ENCODE measurements around the gene ENTPD2. TPM values are rescaled to one million over a fixed set of nuclear protein-coding genes. Genes with fewer than 3 reads are reported as not detected.
A peak's percentile ranks its signal among the peaks of the same experiment; 100 is the strongest.

ENTPD2 gene
- total and polyA plus RNA-seq, 10 of the 15 experiments (the other 5 are each of a cell fraction or from before 2014, with no cell fraction given): 0.15 to 1.8 (median 0.65) TPM; not detected in 2

DNA sequence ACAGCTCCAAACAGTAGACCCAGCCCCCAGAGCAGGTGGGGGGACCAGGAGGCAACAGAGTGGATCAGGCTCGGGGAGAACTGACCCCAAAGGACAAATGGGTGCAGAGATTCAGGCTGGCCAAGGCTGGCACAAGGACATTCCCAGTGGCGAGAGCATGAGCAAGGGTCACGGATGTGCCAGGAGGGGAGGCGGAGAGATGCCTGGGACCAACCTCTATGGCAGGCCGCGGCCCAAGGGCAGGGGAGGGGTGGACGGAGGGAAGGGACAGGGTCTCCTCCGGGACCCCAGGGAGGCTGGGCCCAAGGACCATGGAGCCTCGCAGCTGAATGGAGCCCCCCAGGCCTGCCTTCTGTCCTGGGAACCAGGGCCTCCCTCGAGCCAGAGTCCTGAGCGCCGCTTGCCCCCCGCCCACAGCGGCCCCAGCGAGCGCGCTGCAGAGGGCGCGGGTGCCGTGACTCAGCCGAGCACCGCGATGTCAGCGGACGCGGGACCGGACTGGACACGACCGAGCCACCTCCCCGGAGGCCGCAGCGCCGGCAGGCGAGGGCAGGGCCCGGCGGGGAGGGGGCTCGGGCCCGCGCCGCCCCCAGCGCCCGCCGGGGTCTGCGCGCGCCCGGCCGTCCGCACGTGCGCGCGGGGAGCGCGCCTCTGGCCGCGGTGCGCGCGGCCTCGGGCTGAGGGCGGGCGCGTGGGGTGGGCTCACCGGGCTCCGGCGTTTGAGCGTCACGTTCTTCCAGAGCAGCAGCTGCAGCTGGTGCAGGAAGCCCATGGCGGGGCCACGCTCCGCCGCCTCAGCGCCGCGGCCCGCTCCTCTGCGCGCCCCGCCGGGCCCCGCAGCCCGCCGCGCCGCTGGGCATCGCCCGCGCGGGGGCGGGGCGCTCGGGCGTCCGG lies 26.2 kb downstream of the ENTPD2 start, which contains the start of gene ABCA2:
Gene ABCA2 (minus strand): TSS at position 869 of the 894 bp plus-strand sequence. CDS start 97 bp downstream, at position 772.
- Histone ChIP-seq H3K9ac (ENCODE audit: control insufficient read depth, insufficient read depth, low read length) (no peak within 1 kb of the TSS), H4K20me1 (ENCODE audit: control insufficient read depth, insufficient read depth) (no peaks in the 10 kb centered on the region), H3K27me3 (replicated peaks in 1 of 2; ENCODE audit: control insufficient read depth in 2 of 2, insufficient read depth in 2 of 2, low read length in 1 of 2) (peaks cover 0 to 2% of the 10 kb centered on the region in 2 experiments; a peak in 2 of 4 replicates), H3K4me3 (peak within 1 kb of the TSS; percentile 68), H3K4me1 (ENCODE audit: control insufficient read depth, insufficient read depth, low read length) (peaks cover 35% of the 10 kb centered on the region), H2AFZ (ENCODE audit: control insufficient read depth, low read depth, low read length) (peak within 1 kb of the TSS; percentile 34; the same call in 1 of the 2 replicates), H3K36me3 (ENCODE audit: control insufficient read depth in 2 of 2, insufficient read depth in 2 of 2, low read length in 1 of 2) (no peaks in the 10 kb centered on the region), H3K9me3 (replicated peaks; ENCODE audit: control insufficient read depth, insufficient read depth, low read length) (no peaks in the 10 kb centered on the region), H3K4me2 (ENCODE audit: control insufficient read depth, insufficient read depth) (peak within 1 kb of the TSS; percentile 77), H3K79me2 (ENCODE audit: control insufficient read depth, insufficient read depth, low read length) (no peaks in the 10 kb centered on the region), H3K27ac (ENCODE audit: control insufficient read depth, insufficient read depth) (no peak within 1 kb of the TSS)
- in situ Hi-C loops (cut with MboI): no loop called here
- no TSS peak for BruUV-seq (replicated peaks)
- no peak for ATAC-seq
- ChIA-PET RAD21 (ENCODE audit: unreplicated experiment) (interaction anchor here (0.9 to 1.5 kb wide), 3 partner anchors 31 to 161 kb away, joined by 3 to 4 read pairs (median 3); partner anchors contain the start of genes ANAPC2 and SSNA1), POLR2A (interaction anchor here (1.4 kb wide), 1 partner anchor 8 kb away, joined by 4 read pairs; no protein-coding TSS in a partner anchor), CTCF (interaction anchor here (1.5 to 4.7 kb wide), 5 partner anchors 8 to 185 kb away, joined by 4 to 65 read pairs (median 16); partner anchors contain the start of genes AJM1 and NPDC1), SMC1A (ENCODE audit: uncharacterized antibody, unreplicated experiment) (interaction anchor here (1.8 kb wide), 1 partner anchor 80 kb away, joined by 6 read pairs; no protein-coding TSS in a partner anchor)
- TF ChIP-seq, protein P1, sequence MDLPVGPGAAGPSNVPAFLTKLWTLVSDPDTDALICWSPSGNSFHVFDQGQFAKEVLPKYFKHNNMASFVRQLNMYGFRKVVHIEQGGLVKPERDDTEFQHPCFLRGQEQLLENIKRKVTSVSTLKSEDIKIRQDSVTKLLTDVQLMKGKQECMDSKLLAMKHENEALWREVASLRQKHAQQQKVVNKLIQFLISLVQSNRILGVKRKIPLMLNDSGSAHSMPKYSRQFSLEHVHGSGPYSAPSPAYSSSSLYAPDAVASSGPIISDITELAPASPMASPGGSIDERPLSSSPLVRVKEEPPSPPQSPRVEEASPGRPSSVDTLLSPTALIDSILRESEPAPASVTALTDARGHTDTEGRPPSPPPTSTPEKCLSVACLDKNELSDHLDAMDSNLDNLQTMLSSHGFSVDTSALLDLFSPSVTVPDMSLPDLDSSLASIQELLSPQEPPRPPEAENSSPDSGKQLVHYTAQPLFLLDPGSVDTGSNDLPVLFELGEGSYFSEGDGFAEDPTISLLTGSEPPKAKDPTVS (IDR thresholded peaks at IDR 0.05; ENCODE audit: low read depth, low read length): no peak
- TF ChIP-seq BHLHE40 (IDR thresholded peaks at IDR 0.05; ENCODE audit: borderline replicate concordance in 1 of 2, low read depth in 2 of 2, low read length in 1 of 2): peak; percentile 1 to 61; a peak in 1 of 4 replicates
- TF ChIP-seq IRF4 (IDR thresholded peaks at IDR 0.05; ENCODE audit: low read depth, low read length): no peak
- TF ChIP-seq GATAD2B (conservative IDR thresholded peaks at IDR 0.05; ENCODE audit: low read depth): peak; percentile 39; the same call in 1 of the 2 replicates
- 0 out of 2 replicates have a peak, but pooled peaks have one; percentile 46 for TF ChIP-seq PAX5 (IDR thresholded peaks at IDR 0.05; ENCODE audit: borderline replicate concordance, low read depth, low read length)
- TF ChIP-seq PAX8 (IDR thresholded peaks at IDR 0.05): no peak
- intact Hi-C loops (cut with micrococcal nuclease; ENCODE audit: unreplicated experiment): no loop called here
- DNase-seq (ENCODE audit: low read depth, low spot score): no peak
- 15% methylated on average over 47 of the region's 95 CpGs for WGBS (ENCODE audit: insufficient coverage, insufficient replicate concordance, low lambda C conversion rate, missing lambda C conversion rate)
- FAIRE-seq: no peak
